Sigmoid colon (tissue), 4 donors: Measurements from ENCODE around the gene PLOD1.

Experiments used
- EP300 ChIP-seq, 4 donors: sonication (generic); formaldehyde crosslinking; IDR thresholded peaks; one replicate each; pipeline ENCODE4 v1.6.1; 2017; ENCODE audit warnings: antibody characterized with exemption in 4 of 4
- POLR2A ChIP-seq, 2 donors: fragments of 450-650 bp; IDR thresholded peaks; one replicate each; pipeline ENCODE4 v1.6.1; 2016; ENCODE audit warnings: antibody characterized with exemption in 2 of 2, mild to moderate bottlenecking in 2 of 2, moderate library complexity in 2 of 2
- POLR2AphosphoS5 ChIP-seq, 4 donors: sonication (generic); formaldehyde crosslinking; IDR thresholded peaks; one replicate each; pipeline ENCODE4 v1.6.1; 2017; ENCODE audit warnings: antibody characterized with exemption in 4 of 4
- TF ChIP-seq, protein P1 (sequence below), 4 experiments: fragments of 450-650 bp in 3 of 4; fragments of 200-600 bp in 1 of 4; IDR thresholded peaks; one replicate each; pipeline ENCODE4 v1.5.1; 2016 to 2019; ENCODE audit warnings: antibody characterized with exemption in 4 of 4, mild to moderate bottlenecking in 3 of 4, moderate library complexity in 2 of 4

- TF ChIP-seq, protein P1, sequence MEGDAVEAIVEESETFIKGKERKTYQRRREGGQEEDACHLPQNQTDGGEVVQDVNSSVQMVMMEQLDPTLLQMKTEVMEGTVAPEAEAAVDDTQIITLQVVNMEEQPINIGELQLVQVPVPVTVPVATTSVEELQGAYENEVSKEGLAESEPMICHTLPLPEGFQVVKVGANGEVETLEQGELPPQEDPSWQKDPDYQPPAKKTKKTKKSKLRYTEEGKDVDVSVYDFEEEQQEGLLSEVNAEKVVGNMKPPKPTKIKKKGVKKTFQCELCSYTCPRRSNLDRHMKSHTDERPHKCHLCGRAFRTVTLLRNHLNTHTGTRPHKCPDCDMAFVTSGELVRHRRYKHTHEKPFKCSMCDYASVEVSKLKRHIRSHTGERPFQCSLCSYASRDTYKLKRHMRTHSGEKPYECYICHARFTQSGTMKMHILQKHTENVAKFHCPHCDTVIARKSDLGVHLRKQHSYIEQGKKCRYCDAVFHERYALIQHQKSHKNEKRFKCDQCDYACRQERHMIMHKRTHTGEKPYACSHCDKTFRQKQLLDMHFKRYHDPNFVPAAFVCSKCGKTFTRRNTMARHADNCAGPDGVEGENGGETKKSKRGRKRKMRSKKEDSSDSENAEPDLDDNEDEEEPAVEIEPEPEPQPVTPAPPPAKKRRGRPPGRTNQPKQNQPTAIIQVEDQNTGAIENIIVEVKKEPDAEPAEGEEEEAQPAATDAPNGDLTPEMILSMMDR (IDR thresholded peaks at IDR 0.05) = no peak
- TF ChIP-seq POLR2AphosphoS5 (IDR thresholded peaks at IDR 0.05) (no peak), EP300 (IDR thresholded peaks at IDR 0.05) (no peak), POLR2A (IDR thresholded peaks at IDR 0.05) (no peak)
Measured at GRCh38 chr1:12015499-12015898, 81.0 kb downstream of the PLOD1 start.
